ENCODE data around the gene CELF5.

Gene CELF5

GRCh38 chr19:3274245-3274941 lies 49.9 kb downstream of the CELF5 start:
- H3K27ac ChIP-seq, result no peak overlapping the region
- H3K27me3 ChIP-seq (ENCODE audit: insufficient read depth, low read depth, severe bottlenecking), result peaks cover 5% of the 10 kb centered on the region
- TF ChIP-seq, protein P1, sequence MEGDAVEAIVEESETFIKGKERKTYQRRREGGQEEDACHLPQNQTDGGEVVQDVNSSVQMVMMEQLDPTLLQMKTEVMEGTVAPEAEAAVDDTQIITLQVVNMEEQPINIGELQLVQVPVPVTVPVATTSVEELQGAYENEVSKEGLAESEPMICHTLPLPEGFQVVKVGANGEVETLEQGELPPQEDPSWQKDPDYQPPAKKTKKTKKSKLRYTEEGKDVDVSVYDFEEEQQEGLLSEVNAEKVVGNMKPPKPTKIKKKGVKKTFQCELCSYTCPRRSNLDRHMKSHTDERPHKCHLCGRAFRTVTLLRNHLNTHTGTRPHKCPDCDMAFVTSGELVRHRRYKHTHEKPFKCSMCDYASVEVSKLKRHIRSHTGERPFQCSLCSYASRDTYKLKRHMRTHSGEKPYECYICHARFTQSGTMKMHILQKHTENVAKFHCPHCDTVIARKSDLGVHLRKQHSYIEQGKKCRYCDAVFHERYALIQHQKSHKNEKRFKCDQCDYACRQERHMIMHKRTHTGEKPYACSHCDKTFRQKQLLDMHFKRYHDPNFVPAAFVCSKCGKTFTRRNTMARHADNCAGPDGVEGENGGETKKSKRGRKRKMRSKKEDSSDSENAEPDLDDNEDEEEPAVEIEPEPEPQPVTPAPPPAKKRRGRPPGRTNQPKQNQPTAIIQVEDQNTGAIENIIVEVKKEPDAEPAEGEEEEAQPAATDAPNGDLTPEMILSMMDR (IDR thresholded peaks at IDR 0.05; ENCODE audit: low read depth, low read length), result no peak
- no peak for DNase-seq
- H3K9me3 ChIP-seq (ENCODE audit: severe bottlenecking), result peaks cover 9% of the 10 kb centered on the region
- H3K4me3 ChIP-seq (ENCODE audit: low read depth, low read length), result no peak overlapping the region
- no peaks in the 10 kb centered on the region for H3K36me3 ChIP-seq

- TF ChIP-seq, protein P1 (IDR thresholded peaks at IDR 0.05; ENCODE audit: low read depth, low read length), result no peak; the same call in 1 of the 2 replicates
- peaks cover 9% of the 10 kb centered on the region for H3K9me3 ChIP-seq (ENCODE audit: severe bottlenecking)
- H3K36me3 ChIP-seq, result no peaks in the 10 kb centered on the region
- peak overlapping the region; percentile 60 for H3K4me3 ChIP-seq (ENCODE audit: low read depth, low read length)
- H3K27ac ChIP-seq, result peak overlapping the region; percentile 66
- DNase-seq, result peak; percentile 72
- peaks cover 1% of the 10 kb centered on the region for H3K27me3 ChIP-seq (ENCODE audit: insufficient read depth, low read depth, severe bottlenecking)
These were observed 50.6 kb downstream of the CELF5 start for GRCh38 chr19:3274942-3275582.

DNA sequence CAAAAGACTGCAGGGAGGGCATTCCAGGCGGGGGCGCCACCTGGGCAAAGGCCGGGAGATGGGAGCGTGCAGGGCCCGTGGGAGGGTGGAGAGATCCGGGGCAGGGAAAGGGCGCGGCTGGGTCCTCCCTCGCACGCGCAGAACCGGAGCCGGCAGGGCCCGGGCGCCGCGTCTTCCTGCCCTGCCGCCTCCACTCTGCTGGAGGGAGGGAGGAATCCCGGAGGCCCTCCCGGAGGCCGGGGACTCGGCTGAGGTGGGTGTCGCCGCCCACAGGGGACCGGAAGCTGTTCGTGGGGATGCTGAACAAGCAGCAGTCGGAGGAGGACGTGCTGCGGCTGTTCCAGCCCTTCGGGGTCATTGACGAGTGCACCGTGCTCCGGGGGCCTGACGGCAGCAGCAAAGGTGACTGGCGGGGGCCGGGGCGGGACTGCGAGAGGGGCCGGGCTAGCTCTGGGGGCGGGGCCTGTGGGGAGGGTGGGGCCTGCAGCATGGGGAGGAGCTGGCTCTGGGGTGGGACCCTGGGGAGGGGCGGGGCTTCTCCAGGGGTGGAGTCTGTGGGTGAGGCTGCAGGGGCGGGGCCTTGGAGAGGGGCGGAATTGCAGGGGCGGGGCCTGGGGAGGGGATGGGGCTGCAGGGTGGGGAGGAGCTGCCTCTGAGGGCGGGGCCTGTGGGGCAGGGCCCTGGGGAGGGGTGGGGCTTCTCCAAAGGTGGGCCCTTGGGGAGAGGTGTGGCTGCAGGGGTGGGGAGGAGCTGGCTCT lies 51.3 kb downstream of the CELF5 start:
- no peaks in the 10 kb centered on the region for H3K36me3 ChIP-seq
- peaks cover 9% of the 10 kb centered on the region for H3K9me3 ChIP-seq (ENCODE audit: severe bottlenecking)
- DNase-seq, result peak; percentile 97
- no peaks in the 10 kb centered on the region for H3K27me3 ChIP-seq (ENCODE audit: insufficient read depth, low read depth, severe bottlenecking)
- H3K27ac ChIP-seq, result peak overlapping the region; percentile 66
- TF ChIP-seq, protein P1 (IDR thresholded peaks at IDR 0.05; ENCODE audit: low read depth, low read length), result peak; percentile 87; the same call in 1 of the 2 replicates
- H3K4me3 ChIP-seq (ENCODE audit: low read depth, low read length), result peak overlapping the region; percentile 60

DNA sequence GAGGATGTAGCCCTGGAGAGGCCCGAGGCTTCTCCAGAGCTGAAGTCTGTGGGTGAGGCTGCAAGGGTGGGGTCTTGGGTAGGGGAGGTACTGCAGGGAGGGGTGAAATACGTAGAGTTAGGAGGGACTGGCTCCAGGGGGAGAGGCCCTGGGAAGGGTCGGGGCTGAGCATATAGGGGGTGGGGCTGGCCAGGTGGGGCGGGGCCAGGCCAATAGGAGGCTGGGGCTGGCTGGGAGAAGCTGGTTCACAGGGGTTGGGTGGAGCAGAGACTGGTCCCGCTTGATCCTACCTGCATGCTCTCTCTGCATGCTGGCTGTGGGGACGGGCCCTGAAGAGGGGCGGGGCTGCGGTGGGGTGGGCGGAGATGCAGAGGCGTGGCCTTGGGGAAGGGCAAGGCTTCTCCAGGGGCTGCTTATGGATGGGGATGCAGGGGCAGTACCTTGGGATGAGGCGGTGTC lies 51.9 kb downstream of the CELF5 start:
- H3K4me3 ChIP-seq (ENCODE audit: low read depth, low read length), result no peak overlapping the region; the same call in 1 of the 2 replicates
- H3K9me3 ChIP-seq (ENCODE audit: severe bottlenecking), result peaks cover 9% of the 10 kb centered on the region
- TF ChIP-seq, protein P1 (IDR thresholded peaks at IDR 0.05; ENCODE audit: low read depth, low read length), result no peak
- H3K27ac ChIP-seq, result no peak overlapping the region
- H3K27me3 ChIP-seq (ENCODE audit: insufficient read depth, low read depth, severe bottlenecking), result no peaks in the 10 kb centered on the region
- H3K36me3 ChIP-seq, result no peaks in the 10 kb centered on the region
- DNase-seq, result peak; percentile 89

- H3K4me3 ChIP-seq (ENCODE audit: low read depth, low read length), result no peak overlapping the region
- no peak overlapping the region for H3K27ac ChIP-seq
- no peak for DNase-seq
- TF ChIP-seq, protein P1 (IDR thresholded peaks at IDR 0.05; ENCODE audit: low read depth, low read length), result no peak
- H3K27me3 ChIP-seq (ENCODE audit: insufficient read depth, low read depth, severe bottlenecking), result no peaks in the 10 kb centered on the region
- H3K36me3 ChIP-seq, result no peaks in the 10 kb centered on the region
- peaks cover 7% of the 10 kb centered on the region for H3K9me3 ChIP-seq (ENCODE audit: severe bottlenecking)
These were observed 53.2 kb downstream of the CELF5 start for GRCh38 chr19:3277649-3278048.

All from WERI-Rb-1 (cell line).